HFF-Myc (cell line): Measurements from ENCODE around the gene FNDC3B.

Source experiments
- DNase-seq: peaks from one replicate; pipeline ENCODE4 v3.0.0-alpha.2; 2011; ENCODE audit warnings: low read depth; ENCODE audit errors: extremely low read depth
- H3K4me3 ChIP-seq: replicated peaks from 2 replicates; pipeline ENCODE4 v1.5.1; 2011; ENCODE audit warnings: low read depth, mild to moderate bottlenecking, control low read depth, low read length
- CTCF ChIP-seq: IDR thresholded peaks from 2 replicates; pipeline ENCODE4 v1.5.1; 2012; ENCODE audit warnings: mild to moderate bottlenecking, low read depth, low read length, control low read depth; ENCODE audit errors: missing control alignments

Gene FNDC3B

GRCh38 chr3:172084871-172085556, 45.6 kb downstream of the FNDC3B start:
- TF ChIP-seq CTCF, result no peak
- no peak for DNase-seq
- no peak overlapping the region for H3K4me3 ChIP-seq

DNA sequence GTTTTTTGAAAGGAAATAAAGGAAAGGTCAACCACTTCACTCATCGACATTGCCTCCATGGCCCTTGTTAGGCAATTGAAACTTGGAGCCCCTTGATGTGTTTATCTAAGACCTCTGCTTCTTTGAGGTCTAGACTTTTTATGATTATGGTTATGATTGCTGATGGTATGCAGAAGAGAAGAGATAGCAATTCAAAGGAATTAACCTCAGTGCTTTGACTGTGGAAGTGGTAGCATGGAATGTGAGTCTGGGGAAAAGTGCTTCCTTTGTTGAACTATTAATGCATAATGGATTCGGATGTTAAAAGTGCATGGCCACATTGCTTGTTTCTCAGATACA, 46.1 kb downstream of the FNDC3B start:
- no peak for DNase-seq
- no peak overlapping the region for H3K4me3 ChIP-seq
- TF ChIP-seq CTCF, result no peak

DNA sequence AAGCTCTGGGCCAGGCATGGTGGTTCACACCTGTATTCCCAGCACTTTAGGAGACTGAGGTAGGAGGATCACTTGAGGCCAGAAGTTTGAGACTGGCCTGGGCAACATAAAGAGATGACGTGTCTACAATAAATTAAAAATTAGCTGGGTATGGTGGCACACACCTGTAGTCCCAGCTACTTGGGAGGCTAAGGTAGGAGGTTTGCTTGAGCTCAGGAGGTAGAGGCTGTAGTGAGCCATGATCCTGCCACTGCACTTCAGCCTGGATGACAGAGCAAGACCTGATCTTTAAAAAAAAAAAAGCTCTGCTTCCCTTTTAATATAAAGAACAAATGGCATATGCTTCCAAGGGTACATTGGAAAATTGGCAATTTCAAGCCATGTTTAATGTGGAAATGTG, 46.7 kb downstream of the FNDC3B start:
- H3K4me3 ChIP-seq, result no peak overlapping the region
- DNase-seq, result no peak
- no peak for TF ChIP-seq CTCF

DNA sequence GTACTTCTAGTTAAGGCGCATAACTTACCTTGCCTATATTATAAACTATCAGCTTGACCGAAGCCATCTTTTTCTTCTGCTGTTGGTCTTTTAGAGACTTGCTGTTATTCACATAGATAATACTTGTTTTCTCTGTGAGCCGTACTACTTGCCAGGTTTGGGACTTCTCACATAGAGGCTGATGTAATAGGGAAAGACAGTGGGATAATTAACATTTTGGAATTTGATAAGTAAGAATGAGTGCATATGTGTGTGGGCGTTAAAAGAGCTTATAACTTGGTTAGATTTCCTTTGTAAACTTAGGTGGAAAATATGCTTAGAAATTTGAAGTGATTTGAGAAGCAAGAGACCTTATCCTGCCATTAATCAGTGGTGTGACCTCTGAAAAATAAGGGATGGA, 47.8 kb downstream of the FNDC3B start:
- no peak overlapping the region for H3K4me3 ChIP-seq
- DNase-seq, result no peak
- TF ChIP-seq CTCF, result no peak

DNA sequence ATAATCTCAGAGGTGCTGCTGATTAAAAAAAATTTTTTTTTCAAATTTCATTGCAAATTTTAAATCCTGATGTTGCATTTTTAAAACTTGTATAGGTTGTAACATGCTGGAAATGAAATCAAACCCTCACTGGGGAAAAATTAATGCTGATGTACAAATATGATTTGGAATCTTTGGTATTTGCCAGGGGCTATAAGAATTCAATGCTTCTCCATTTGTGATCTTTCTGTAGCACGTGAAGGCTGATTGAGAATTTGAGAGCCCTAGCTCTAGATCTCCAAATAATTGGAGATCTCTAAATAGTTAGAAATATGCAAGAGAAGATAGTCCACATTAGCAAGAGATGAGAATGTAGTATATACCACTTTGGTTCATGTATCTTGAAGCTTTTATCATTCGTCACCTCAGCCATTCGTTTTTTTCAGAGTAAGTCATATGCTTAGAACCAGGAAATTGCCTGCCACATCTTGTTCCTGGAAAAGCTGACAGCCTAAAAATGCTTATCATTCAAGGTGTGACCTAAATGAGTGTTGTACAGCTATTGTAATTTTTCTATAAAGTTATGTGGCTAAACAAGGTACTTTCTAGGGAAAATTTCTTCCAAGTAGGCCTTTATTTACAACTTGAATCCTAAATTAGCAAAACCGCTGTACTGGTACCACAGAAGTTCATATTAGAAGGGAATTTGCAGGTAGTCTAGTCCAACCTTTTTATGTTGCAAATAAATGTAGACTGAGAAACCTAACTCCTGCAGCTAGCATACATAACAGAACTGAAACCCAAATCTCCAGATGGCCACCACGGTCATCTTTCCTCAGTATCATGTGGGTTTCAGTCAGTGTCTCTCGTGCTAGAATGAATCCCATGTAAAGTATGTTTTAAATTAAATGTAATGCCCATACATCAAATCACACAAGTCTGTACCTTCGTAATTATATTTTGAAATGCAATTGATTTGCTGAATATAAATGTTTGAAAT, 48.5 kb downstream of the FNDC3B start:
- no peak for TF ChIP-seq CTCF
- no peak overlapping the region for H3K4me3 ChIP-seq
- DNase-seq, result no peak

DNA sequence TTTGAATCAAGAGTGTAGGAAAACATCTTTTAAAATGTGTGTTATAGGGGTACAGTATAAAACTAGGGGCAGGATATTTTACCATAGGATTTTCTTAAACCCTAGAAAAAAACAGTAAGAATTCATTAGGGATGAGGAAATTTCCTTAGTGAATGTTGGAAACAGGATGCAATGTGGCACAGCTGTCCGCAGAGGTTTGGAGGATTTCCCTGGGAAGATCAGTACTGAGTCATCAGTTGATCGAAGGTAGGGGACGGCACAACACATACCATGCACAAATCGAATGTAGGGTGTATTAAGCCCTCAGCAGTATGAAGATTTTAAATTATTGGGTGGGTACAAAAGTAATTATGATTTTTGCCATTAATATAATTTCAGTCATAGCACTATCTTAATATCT, 49.9 kb downstream of the FNDC3B start:
- TF ChIP-seq CTCF, result no peak
- H3K4me3 ChIP-seq, result no peak overlapping the region
- no peak for DNase-seq
